ENCODE measurements around the gene EZH2.

DNA sequence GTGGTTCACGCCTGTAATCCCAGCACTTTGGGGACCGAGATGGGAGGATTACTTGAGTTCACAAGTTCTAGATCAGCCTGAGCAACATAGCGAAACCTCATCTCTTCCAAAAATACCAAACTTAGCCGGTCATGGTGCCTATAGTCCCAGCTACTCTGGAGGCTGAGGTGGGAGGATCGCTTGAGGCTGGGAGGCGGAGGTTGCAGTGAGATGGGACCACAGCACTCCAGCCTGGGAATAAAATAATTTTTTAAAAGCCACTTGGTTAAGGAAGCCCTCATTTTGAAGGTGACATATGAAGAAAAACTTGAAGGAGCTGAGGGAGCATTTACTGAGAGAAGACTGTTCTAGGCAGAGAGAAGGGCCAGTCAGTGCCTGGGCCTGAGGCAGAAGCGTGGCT is 4.2 kb upstream of the EZH2 start:
- TF ChIP-seq, protein P1, sequence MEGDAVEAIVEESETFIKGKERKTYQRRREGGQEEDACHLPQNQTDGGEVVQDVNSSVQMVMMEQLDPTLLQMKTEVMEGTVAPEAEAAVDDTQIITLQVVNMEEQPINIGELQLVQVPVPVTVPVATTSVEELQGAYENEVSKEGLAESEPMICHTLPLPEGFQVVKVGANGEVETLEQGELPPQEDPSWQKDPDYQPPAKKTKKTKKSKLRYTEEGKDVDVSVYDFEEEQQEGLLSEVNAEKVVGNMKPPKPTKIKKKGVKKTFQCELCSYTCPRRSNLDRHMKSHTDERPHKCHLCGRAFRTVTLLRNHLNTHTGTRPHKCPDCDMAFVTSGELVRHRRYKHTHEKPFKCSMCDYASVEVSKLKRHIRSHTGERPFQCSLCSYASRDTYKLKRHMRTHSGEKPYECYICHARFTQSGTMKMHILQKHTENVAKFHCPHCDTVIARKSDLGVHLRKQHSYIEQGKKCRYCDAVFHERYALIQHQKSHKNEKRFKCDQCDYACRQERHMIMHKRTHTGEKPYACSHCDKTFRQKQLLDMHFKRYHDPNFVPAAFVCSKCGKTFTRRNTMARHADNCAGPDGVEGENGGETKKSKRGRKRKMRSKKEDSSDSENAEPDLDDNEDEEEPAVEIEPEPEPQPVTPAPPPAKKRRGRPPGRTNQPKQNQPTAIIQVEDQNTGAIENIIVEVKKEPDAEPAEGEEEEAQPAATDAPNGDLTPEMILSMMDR (conservative IDR thresholded peaks at IDR 0.05; ENCODE audit: low read depth, low read length): no peak
- TF ChIP-seq, protein P2, sequence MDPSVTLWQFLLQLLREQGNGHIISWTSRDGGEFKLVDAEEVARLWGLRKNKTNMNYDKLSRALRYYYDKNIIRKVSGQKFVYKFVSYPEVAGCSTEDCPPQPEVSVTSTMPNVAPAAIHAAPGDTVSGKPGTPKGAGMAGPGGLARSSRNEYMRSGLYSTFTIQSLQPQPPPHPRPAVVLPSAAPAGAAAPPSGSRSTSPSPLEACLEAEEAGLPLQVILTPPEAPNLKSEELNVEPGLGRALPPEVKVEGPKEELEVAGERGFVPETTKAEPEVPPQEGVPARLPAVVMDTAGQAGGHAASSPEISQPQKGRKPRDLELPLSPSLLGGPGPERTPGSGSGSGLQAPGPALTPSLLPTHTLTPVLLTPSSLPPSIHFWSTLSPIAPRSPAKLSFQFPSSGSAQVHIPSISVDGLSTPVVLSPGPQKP (IDR thresholded peaks at IDR 0.05; ENCODE audit: borderline replicate concordance, low read depth, low read length): no peak
- TF ChIP-seq SMC3 (IDR thresholded peaks at IDR 0.05; ENCODE audit: low read depth, low read length) (no peak), MAZ (IDR thresholded peaks at IDR 0.05; ENCODE audit: borderline replicate concordance, low read depth, low read length) (no peak), POLR2A (IDR thresholded peaks at IDR 0.05; ENCODE audit: low read depth, low read length) (no peak)
